Osteoblast (primary cell): ENCODE results near the gene PAK5. TPM values are rescaled to one million over a fixed set of nuclear protein-coding genes. Genes with fewer than 3 reads are reported as not detected.

Source experiments
- DNase-seq: peaks from one replicate; pipeline ENCODE4 v3.0.0; 2011; ENCODE audit warnings: low spot score, mixed read lengths; ENCODE audit not compliant: insufficient read length; ENCODE audit errors: missing footprints
- H2AFZ ChIP-seq: 2 replicates; pipeline ENCODE4 v1.6.0; 2011; ENCODE audit warnings: mild to moderate bottlenecking, low read length
- H3K27ac ChIP-seq: 2 replicates; pipeline ENCODE4 v1.5.1; 2011; ENCODE audit warnings: mild to moderate bottlenecking, low read depth, low read length, moderate library complexity
- H3K27me3 ChIP-seq: 2 replicates; pipeline ENCODE4 v1.6.0; 2012; ENCODE audit warnings: mild to moderate bottlenecking, control low read depth, inconsistent platforms, low read length, moderate library complexity; ENCODE audit not compliant: insufficient read depth
- H3K36me3 ChIP-seq: 2 replicates; pipeline ENCODE4 v1.5.1; 2011; ENCODE audit warnings: mild to moderate bottlenecking, low read length, control low read depth, moderate library complexity; ENCODE audit not compliant: insufficient read depth
- H3K4me1 ChIP-seq: 2 replicates; pipeline ENCODE4 v1.5.1; 2011; ENCODE audit warnings: mild to moderate bottlenecking, low read length, control low read depth, moderate library complexity; ENCODE audit not compliant: insufficient read depth
- H3K4me2 ChIP-seq: 2 replicates; pipeline ENCODE4 v1.6.0; 2011; ENCODE audit warnings: mild to moderate bottlenecking, low read length; ENCODE audit not compliant: insufficient read depth
- H3K4me3 ChIP-seq: fragments of 200-600 bp; sonication (generic); 3 replicates; pipeline ENCODE4 v1.5.1; 2012; ENCODE audit warnings: mild to moderate bottlenecking, low read length, inconsistent platforms; ENCODE audit not compliant: insufficient read depth
- H3K79me2 ChIP-seq: 2 replicates; pipeline ENCODE4 v1.6.0; 2012; ENCODE audit warnings: mild to moderate bottlenecking, low read length, control low read depth, inconsistent platforms; ENCODE audit not compliant: insufficient read depth
- H3K9me3 ChIP-seq: 2 replicates; pipeline ENCODE4 v1.5.1; 2011; ENCODE audit warnings: low read depth, low read length, control low read depth
- H4K20me1 ChIP-seq: 2 replicates; pipeline ENCODE4 v1.6.0; 2012; ENCODE audit warnings: mild to moderate bottlenecking, low read length, control low read depth; ENCODE audit not compliant: insufficient read depth
- CTCF ChIP-seq: IDR thresholded peaks from 2 replicates; pipeline ENCODE4 v1.5.1; 2011; ENCODE audit warnings: mild to moderate bottlenecking, low read depth, low read length, moderate library complexity; ENCODE audit errors: extremely low read depth
- total RNA-seq: library from RNA; depleted of rRNA; stranded (reverse); fragments of >200 nt; gene quantifications from 2 replicates; pipeline ENCODE4 v1.2.3, GENCODE V29; 2012

The PAK5 gene
- total RNA-seq, 1 donor, result not detected

- Histone ChIP-seq H3K4me1 (no peaks in the 10 kb centered on the region), H3K36me3 (no peaks in the 10 kb centered on the region), H3K27ac (no peak overlapping the region), H4K20me1 (no peaks in the 10 kb centered on the region), H3K9me3 (no peaks in the 10 kb centered on the region), H3K4me3 (no peak overlapping the region), H3K4me2 (no peak overlapping the region), H3K79me2 (no peaks in the 10 kb centered on the region), H3K27me3 (no peaks in the 10 kb centered on the region), H2AFZ (no peak overlapping the region)
- no peak for TF ChIP-seq CTCF
- no peak for DNase-seq
Measured at GRCh38 chr20:9775176-9775575, 63.7 kb downstream of the PAK5 start.

DNA sequence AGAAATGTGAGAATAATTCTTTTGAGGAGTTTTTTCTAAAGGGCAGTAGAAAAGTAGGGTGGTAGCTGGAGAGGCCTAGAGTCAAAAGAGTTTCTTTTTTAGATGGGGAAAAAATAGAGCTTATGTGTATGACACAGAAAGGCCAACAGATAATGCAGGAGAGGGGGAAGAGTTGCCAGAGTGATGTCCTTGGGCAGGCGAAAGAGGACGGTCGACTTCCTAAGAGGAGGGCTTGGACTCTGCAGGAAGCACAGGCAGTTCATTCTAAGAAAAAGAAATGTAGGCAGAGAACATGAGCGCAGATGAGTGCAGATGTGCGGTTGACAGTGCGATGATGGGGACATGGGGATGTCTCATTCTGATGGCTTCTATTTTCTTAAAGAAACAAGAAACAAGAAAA is 68.9 kb downstream of the PAK5 start:
- TF ChIP-seq CTCF, result no peak
- H3K9me3 ChIP-seq, result no peaks in the 10 kb centered on the region
- H2AFZ ChIP-seq, result no peak overlapping the region
- H3K36me3 ChIP-seq, result no peaks in the 10 kb centered on the region
- H3K27ac ChIP-seq, result no peak overlapping the region
- H4K20me1 ChIP-seq, result no peaks in the 10 kb centered on the region
- H3K4me3 ChIP-seq, result no peak overlapping the region
- H3K4me2 ChIP-seq, result no peak overlapping the region
- H3K4me1 ChIP-seq, result no peaks in the 10 kb centered on the region
- H3K79me2 ChIP-seq, result no peaks in the 10 kb centered on the region
- no peaks in the 10 kb centered on the region for H3K27me3 ChIP-seq
- DNase-seq, result peak; percentile 17

DNA sequence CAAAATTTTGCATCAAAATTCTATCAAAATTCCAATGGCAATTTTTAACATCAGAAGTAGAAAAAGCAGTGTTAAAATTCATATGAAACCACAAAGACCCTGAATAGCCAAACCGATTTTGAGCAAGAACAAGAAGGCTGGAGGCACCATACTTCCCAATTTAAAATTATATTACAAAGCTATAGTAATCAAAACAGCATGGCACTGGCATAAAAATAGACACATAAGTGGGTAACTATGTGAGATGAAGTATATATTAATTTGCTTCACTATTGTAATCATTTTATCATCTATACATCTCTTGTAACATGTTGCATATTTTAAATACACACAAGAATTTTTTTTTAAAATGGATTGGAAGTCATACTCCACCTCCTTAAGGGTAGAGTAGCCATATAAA is 77.4 kb downstream of the PAK5 start:
- H3K4me2 ChIP-seq, result no peak overlapping the region

DNA sequence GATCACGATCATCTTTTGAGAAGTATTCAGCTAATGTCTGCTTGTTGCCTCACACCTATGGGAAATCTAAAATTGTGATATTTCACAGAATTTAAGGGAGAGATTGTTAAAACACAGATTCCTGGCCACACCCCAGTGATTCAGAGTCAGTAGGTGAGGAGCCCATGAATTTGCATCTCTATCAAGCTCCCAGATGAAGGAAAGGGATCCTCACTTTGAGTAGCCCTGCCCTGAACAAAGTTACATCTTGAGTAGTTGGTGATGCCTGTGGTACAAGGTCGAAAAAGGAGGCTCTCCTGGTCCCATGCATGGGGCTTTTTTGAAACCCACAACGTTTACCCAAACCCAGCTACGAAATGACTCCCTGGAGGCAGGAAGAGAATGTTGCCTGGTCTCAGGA is 79.5 kb downstream of the PAK5 start:
- Histone ChIP-seq H3K4me3 (no peak overlapping the region), H3K79me2 (no peaks in the 10 kb centered on the region), H4K20me1 (no peaks in the 10 kb centered on the region), H3K27me3 (no peaks in the 10 kb centered on the region), H3K4me2 (no peak overlapping the region), H2AFZ (no peak overlapping the region), H3K36me3 (no peaks in the 10 kb centered on the region), H3K9me3 (no peaks in the 10 kb centered on the region), H3K4me1 (no peaks in the 10 kb centered on the region), H3K27ac (no peak overlapping the region)
- no peak for DNase-seq
- no peak for TF ChIP-seq CTCF

More for the DNA sequence above, 77.4 kb downstream of the PAK5 start:
- Histone ChIP-seq H3K27me3 (no peaks in the 10 kb centered on the region), H3K79me2 (no peaks in the 10 kb centered on the region), H3K4me1 (no peaks in the 10 kb centered on the region), H3K4me3 (no peak overlapping the region), H3K27ac (no peak overlapping the region), H4K20me1 (no peaks in the 10 kb centered on the region), H3K36me3 (no peaks in the 10 kb centered on the region), H2AFZ (no peak overlapping the region), H3K9me3 (no peaks in the 10 kb centered on the region)
- TF ChIP-seq CTCF, result no peak
- DNase-seq, result no peak
